Measurements from ENCODE around the gene BGLAP. TPM values are rescaled to one million over a fixed set of nuclear protein-coding genes. Genes with fewer than 3 reads are reported as not detected.

The BGLAP gene
- polyA plus RNA-seq, 1 donor (not counting 4 experiments of a cell fraction or from before 2014, with no cell fraction given), result 0.12 TPM

DNA sequence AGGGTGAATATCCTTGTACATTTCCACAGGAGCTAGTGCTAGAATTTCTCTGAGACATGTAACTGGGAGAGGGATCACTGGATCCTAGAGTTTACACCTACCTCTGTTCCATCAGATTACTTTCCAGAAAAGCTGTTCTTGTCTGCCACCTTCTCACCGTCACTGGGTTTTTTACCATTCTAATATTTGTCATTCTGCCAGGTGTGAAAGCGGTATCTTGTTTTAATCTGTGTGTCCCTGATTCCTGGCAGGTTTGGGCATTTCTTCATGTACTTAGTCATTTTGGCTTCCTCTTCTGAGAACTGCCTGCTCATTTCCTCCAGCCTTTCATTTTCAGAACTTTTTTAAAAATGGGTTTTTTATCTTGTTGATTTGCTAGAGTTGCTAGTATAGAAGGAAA is 24.1 kb upstream of the BGLAP start:
- H3K36me3 ChIP-seq (ENCODE audit: control insufficient read depth in 2 of 2, extremely low read depth in 1 of 2, insufficient read depth in 2 of 2, low read length in 2 of 2), result peaks cover 2 to 9% of the 10 kb centered on the region in 2 experiments
- DNase-seq (ENCODE audit: low read depth, low spot score) (no peak), FAIRE-seq (no peak)
- no peaks in the 10 kb centered on the region for H4K20me1 ChIP-seq (ENCODE audit: control insufficient read depth, extremely low read depth, insufficient read depth, low read length)
- H2AFZ ChIP-seq (ENCODE audit: control insufficient read depth, low read length), result no peak overlapping the region
- peaks cover 10% of the 10 kb centered on the region for H3K79me2 ChIP-seq (ENCODE audit: control insufficient read depth, insufficient read depth, low read length)
- no peaks in the 10 kb centered on the region for H3K27me3 ChIP-seq (ENCODE audit: control insufficient read depth, extremely low read depth, insufficient read depth, low read length)
- H3K4me1 ChIP-seq (ENCODE audit: control insufficient read depth, extremely low read depth, insufficient read depth, low read length), result peaks cover 32% of the 10 kb centered on the region
- TF ChIP-seq, protein P1, sequence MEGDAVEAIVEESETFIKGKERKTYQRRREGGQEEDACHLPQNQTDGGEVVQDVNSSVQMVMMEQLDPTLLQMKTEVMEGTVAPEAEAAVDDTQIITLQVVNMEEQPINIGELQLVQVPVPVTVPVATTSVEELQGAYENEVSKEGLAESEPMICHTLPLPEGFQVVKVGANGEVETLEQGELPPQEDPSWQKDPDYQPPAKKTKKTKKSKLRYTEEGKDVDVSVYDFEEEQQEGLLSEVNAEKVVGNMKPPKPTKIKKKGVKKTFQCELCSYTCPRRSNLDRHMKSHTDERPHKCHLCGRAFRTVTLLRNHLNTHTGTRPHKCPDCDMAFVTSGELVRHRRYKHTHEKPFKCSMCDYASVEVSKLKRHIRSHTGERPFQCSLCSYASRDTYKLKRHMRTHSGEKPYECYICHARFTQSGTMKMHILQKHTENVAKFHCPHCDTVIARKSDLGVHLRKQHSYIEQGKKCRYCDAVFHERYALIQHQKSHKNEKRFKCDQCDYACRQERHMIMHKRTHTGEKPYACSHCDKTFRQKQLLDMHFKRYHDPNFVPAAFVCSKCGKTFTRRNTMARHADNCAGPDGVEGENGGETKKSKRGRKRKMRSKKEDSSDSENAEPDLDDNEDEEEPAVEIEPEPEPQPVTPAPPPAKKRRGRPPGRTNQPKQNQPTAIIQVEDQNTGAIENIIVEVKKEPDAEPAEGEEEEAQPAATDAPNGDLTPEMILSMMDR (optimal IDR thresholded peaks at IDR 0.05 in 1 of 3, IDR thresholded peaks at IDR 0.05 in 1 of 3, conservative IDR thresholded peaks at IDR 0.05 in 1 of 3; ENCODE audit: extremely low read depth in 1 of 3, insufficient read depth in 2 of 3, low read length in 3 of 3), result no peak
- no peak for TF ChIP-seq EZH2 (IDR thresholded peaks at IDR 0.05; ENCODE audit: low read length)
- H3K9me3 ChIP-seq (ENCODE audit: control insufficient read depth, low read depth, low read length), result no peaks in the 10 kb centered on the region
- peak overlapping the region; percentile 83 for H3K4me2 ChIP-seq (ENCODE audit: control insufficient read depth, extremely low read depth, insufficient read depth, low read depth, low read length)
- peak overlapping the region; percentile 65 for H3K27ac ChIP-seq (ENCODE audit: control insufficient read depth, insufficient read depth, low read length)
- dilution Hi-C loops (cut with MboI; ENCODE audit: extremely low pct_ligation_motif_present, low sequenced_read_pairs), result no loop called here
- H3K9me1 ChIP-seq (ENCODE audit: control insufficient read depth, extremely low read depth, insufficient read depth, low read length), result no peaks in the 10 kb centered on the region
- peak overlapping the region in 2 of 3 experiments; percentile 6 to 36 for H3K4me3 ChIP-seq (ENCODE audit: control insufficient read depth in 2 of 3, extremely low read depth in 1 of 3, insufficient read depth in 2 of 3, low read depth in 1 of 3, low read length in 3 of 3)
- peak overlapping the region; percentile 22 for H3K9ac ChIP-seq (ENCODE audit: control insufficient read depth, extremely low read depth, insufficient read depth, low read length)

DNA sequence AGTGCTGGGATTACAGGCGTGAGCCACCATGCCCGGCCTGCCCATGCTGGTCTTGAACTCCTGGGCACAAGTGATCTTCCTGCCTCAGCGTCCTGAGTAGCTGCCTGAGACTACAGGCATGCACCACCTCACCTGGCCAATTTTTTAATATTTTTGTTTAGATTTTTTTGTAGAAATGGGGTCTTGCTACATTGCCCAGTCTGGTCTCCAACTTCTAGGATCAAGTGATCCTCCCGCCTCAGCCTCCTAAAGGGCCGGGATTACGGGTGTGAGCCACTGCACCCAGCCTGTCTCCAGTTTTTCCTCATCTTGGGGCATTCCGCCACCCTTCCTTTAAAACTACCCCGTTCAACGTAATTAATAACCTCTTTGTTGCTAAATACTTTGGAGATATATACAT is 21.8 kb upstream of the BGLAP start:
- peaks cover 6 to 17% of the 10 kb centered on the region in 2 experiments for H3K36me3 ChIP-seq (ENCODE audit: control insufficient read depth in 2 of 2, extremely low read depth in 1 of 2, insufficient read depth in 2 of 2, low read length in 2 of 2)
- no peak overlapping the region for H2AFZ ChIP-seq (ENCODE audit: control insufficient read depth, low read length)
- no peak overlapping the region for H3K9ac ChIP-seq (ENCODE audit: control insufficient read depth, extremely low read depth, insufficient read depth, low read length)
- FAIRE-seq, result no peak
- dilution Hi-C loops (cut with MboI; ENCODE audit: extremely low pct_ligation_motif_present, low sequenced_read_pairs), result no loop called here
- H3K27ac ChIP-seq (ENCODE audit: control insufficient read depth, insufficient read depth, low read length), result no peak overlapping the region
- peaks cover 26% of the 10 kb centered on the region for H3K4me1 ChIP-seq (ENCODE audit: control insufficient read depth, extremely low read depth, insufficient read depth, low read length)
- peaks cover 7% of the 10 kb centered on the region for H3K79me2 ChIP-seq (ENCODE audit: control insufficient read depth, insufficient read depth, low read length)
- H3K4me3 ChIP-seq (ENCODE audit: control insufficient read depth in 2 of 3, extremely low read depth in 1 of 3, insufficient read depth in 2 of 3, low read depth in 1 of 3, low read length in 3 of 3), result no peak overlapping the region
- no peaks in the 10 kb centered on the region for H3K9me1 ChIP-seq (ENCODE audit: control insufficient read depth, extremely low read depth, insufficient read depth, low read length)
- no peak for TF ChIP-seq EZH2 (IDR thresholded peaks at IDR 0.05; ENCODE audit: low read length)
- TF ChIP-seq, protein P1 (optimal IDR thresholded peaks at IDR 0.05 in 1 of 3, IDR thresholded peaks at IDR 0.05 in 1 of 3, conservative IDR thresholded peaks at IDR 0.05 in 1 of 3; ENCODE audit: extremely low read depth in 1 of 3, insufficient read depth in 2 of 3, low read length in 3 of 3), result no peak
- H3K27me3 ChIP-seq (ENCODE audit: control insufficient read depth, extremely low read depth, insufficient read depth, low read length), result no peaks in the 10 kb centered on the region
- no peak overlapping the region for H3K4me2 ChIP-seq (ENCODE audit: control insufficient read depth, extremely low read depth, insufficient read depth, low read depth, low read length)
- H4K20me1 ChIP-seq (ENCODE audit: control insufficient read depth, extremely low read depth, insufficient read depth, low read length), result no peaks in the 10 kb centered on the region
- no peak for DNase-seq (ENCODE audit: low read depth, low spot score)
- H3K9me3 ChIP-seq (ENCODE audit: control insufficient read depth, low read depth, low read length), result no peaks in the 10 kb centered on the region

Data from keratinocyte (primary cell).